H1 (cell line): Measurements from ENCODE around the gene PIK3R6. TPM values are rescaled to one million over a fixed set of nuclear protein-coding genes. Genes with fewer than 3 reads are reported as not detected.

Experiments
- CTCF ChIA-PET: fragments of 300-600 bp; sonication (Branson Sonifier 250); formaldehyde crosslinking; loops from one replicate; lab custom pipeline; 2021; ENCODE audit not compliant: partially characterized antibody; lab: Charles Lee
- POLR2A ChIA-PET: fragments of 300-600 bp; sonication (Branson Sonifier 250); formaldehyde crosslinking; loops from one replicate; lab custom pipeline; 2021; ENCODE audit warnings: inconsistent platforms; ENCODE audit not compliant: partially characterized antibody; lab: Charles Lee
- DNase-seq, 2 experiments: peaks; one replicate each; pipeline versions ENCODE4 v3.0.0 to v3.0.0-alpha.2; 2010 to 2022; ENCODE audit warnings: low spot score in 2 of 2, low read depth in 1 of 2, mixed read lengths in 1 of 2
- FAIRE-seq: peaks from 2 replicates; lab custom pipeline; 2011; peaks lifted over from hg19 to GRCh38; lab: Jason Lieb, UNC
- H2AFZ ChIP-seq: 2 replicates; pipeline ENCODE4 v1.8.1; 2012; ENCODE audit warnings: low read length, inconsistent platforms
- H2AK5ac ChIP-seq: 2 replicates; pipeline ENCODE4 v1.6.1; 2013; ENCODE audit warnings: low read depth, low read length
- H2BK120ac ChIP-seq: replicated peaks from 2 replicates; pipeline ENCODE3; 2013; ENCODE audit warnings: low read depth, low read length, inconsistent platforms
- H2BK12ac ChIP-seq: 2 replicates; pipeline ENCODE4 v1.6.1; 2013; ENCODE audit warnings: low read depth, low read length
- H2BK15ac ChIP-seq: 2 replicates; pipeline ENCODE4 v1.6.1; 2013; ENCODE audit warnings: low read length
- H2BK20ac ChIP-seq: 2 replicates; pipeline ENCODE4 v1.6.1; 2013; ENCODE audit warnings: low read length
- H2BK5ac ChIP-seq: 2 replicates; pipeline ENCODE4 v1.6.1; 2013; ENCODE audit warnings: low read depth, low read length
- H3K14ac ChIP-seq: 2 replicates; pipeline ENCODE4 v1.6.1; 2013; ENCODE audit warnings: inconsistent platforms; ENCODE audit not compliant: insufficient read length
- H3K18ac ChIP-seq: 2 replicates; pipeline ENCODE4 v1.6.1; 2013; ENCODE audit warnings: low read length; ENCODE audit errors: extremely low read depth
- H3K23ac ChIP-seq: 2 replicates; pipeline ENCODE4 v1.6.1; 2013; ENCODE audit warnings: inconsistent platforms; ENCODE audit not compliant: insufficient read length
- H3K23me2 ChIP-seq: 2 replicates; pipeline ENCODE4 v1.6.1; 2013; ENCODE audit warnings: low read depth, low read length
- H3K27ac ChIP-seq: 2 replicates; pipeline ENCODE4 v1.6.1; 2011; ENCODE audit warnings: low read depth, low read length, inconsistent platforms
- H3K27me3 ChIP-seq, 4 experiments: replicated peaks in 1 of 4; 1 replicate in 1 of 4; 2 replicates in 3 of 4; pipeline versions ENCODE4 v1.6.1 to v1.8.1; 2011 to 2013; ENCODE audit warnings: low read length in 3 of 4, mild to moderate bottlenecking in 3 of 4, inconsistent platforms in 2 of 4, mixed read lengths in 2 of 4, moderate library complexity in 1 of 4; ENCODE audit not compliant: control insufficient read depth in 3 of 4, insufficient read depth in 3 of 4; ENCODE audit errors: extremely low read depth in 1 of 4
- H3K36me3 ChIP-seq, 4 experiments: 2 replicates each; pipeline versions ENCODE4 v1.6.1 to v1.8.1; 2011 to 2013; ENCODE audit warnings: mild to moderate bottlenecking in 4 of 4, low read length in 3 of 4, moderate library complexity in 2 of 4, control low read depth in 1 of 4, inconsistent platforms in 1 of 4; ENCODE audit not compliant: insufficient read depth in 4 of 4, control insufficient read depth in 2 of 4
- H3K4ac ChIP-seq: replicated peaks from 2 replicates; pipeline ENCODE3; 2013; ENCODE audit warnings: low read length, low read depth, mixed read lengths, inconsistent platforms; ENCODE audit not compliant: insufficient read length
- H3K4me1 ChIP-seq, 4 experiments: replicated peaks in 1 of 4; 1 replicate in 1 of 4; 2 replicates in 3 of 4; pipeline versions ENCODE4 v1.6.1 to v1.8.1; 2011 to 2013; ENCODE audit warnings: low read length in 3 of 4, inconsistent platforms in 2 of 4, mixed read lengths in 1 of 4; ENCODE audit not compliant: insufficient read depth in 4 of 4, control insufficient read depth in 3 of 4
- H3K4me2 ChIP-seq, 2 experiments: 2 replicates each; pipeline versions ENCODE4 v1.6.1 to v1.8.1; 2011 to 2013; ENCODE audit warnings: low read depth in 2 of 2, low read length in 2 of 2, control low read depth in 1 of 2, inconsistent platforms in 1 of 2, mild to moderate bottlenecking in 1 of 2; ENCODE audit not compliant: insufficient read depth in 1 of 2
- H3K4me3 ChIP-seq, 4 experiments: fragments of 200-600, 300-600 bp in 1 of 4; sonication (generic), shearing (Covaris generic), sonication (Bioruptor Twin) in 1 of 4; 2 replicates each; pipeline versions ENCODE4 v1.5.1 to v1.8.1; 2011 to 2016; ENCODE audit warnings: low read length in 4 of 4, low read depth in 3 of 4, control low read depth in 2 of 4, inconsistent platforms in 2 of 4, mild to moderate bottlenecking in 2 of 4, mixed read lengths in 1 of 4, moderate library complexity in 1 of 4; ENCODE audit not compliant: insufficient read depth in 2 of 4; ENCODE audit errors: extremely low read depth in 1 of 4
- H3K56ac ChIP-seq: replicated peaks from 2 replicates; pipeline ENCODE3; 2013; ENCODE audit warnings: low read depth, mild to moderate bottlenecking, mixed read lengths, low read length, inconsistent platforms; ENCODE audit not compliant: insufficient read length
- H3K79me1 ChIP-seq: 2 replicates; pipeline ENCODE4 v1.6.1; 2013; ENCODE audit warnings: low read depth, low read length, control low read depth
- H3K79me2 ChIP-seq, 2 experiments: 2 replicates each; pipeline versions ENCODE4 v1.6.1 to v1.8.1; 2012 to 2013; ENCODE audit warnings: low read length in 2 of 2, mild to moderate bottlenecking in 2 of 2, inconsistent platforms in 1 of 2; ENCODE audit not compliant: insufficient read depth in 2 of 2, control insufficient read depth in 1 of 2
- H3K9ac ChIP-seq, 4 experiments: replicated peaks in 1 of 4; 1 replicate in 1 of 4; 2 replicates in 3 of 4; pipeline versions ENCODE4 v1.6.1 to v1.8.1; 2011 to 2013; ENCODE audit warnings: low read depth in 3 of 4, low read length in 3 of 4, control low read depth in 2 of 4, mild to moderate bottlenecking in 2 of 4, moderate library complexity in 2 of 4, inconsistent platforms in 1 of 4; ENCODE audit errors: extremely low read depth in 1 of 4
- H3K9me3 ChIP-seq, 2 experiments: 2 replicates each; pipeline versions ENCODE4 v1.6.1 to v1.8.1; 2012 to 2013; ENCODE audit warnings: mild to moderate bottlenecking in 2 of 2, moderate library complexity in 2 of 2, control low read depth in 1 of 2, inconsistent platforms in 1 of 2, low read depth in 1 of 2, low read length in 1 of 2, mixed read lengths in 1 of 2; ENCODE audit not compliant: insufficient read depth in 2 of 2
- H4K20me1 ChIP-seq, 2 experiments: replicated peaks in 1 of 2; 2 replicates each; pipeline versions ENCODE3 to v1.8.1; 2011 to 2013; ENCODE audit warnings: inconsistent platforms in 2 of 2, low read length in 2 of 2, mild to moderate bottlenecking in 1 of 2; ENCODE audit not compliant: insufficient read depth in 2 of 2, control insufficient read depth in 1 of 2
- H4K5ac ChIP-seq: 2 replicates; pipeline ENCODE4 v1.6.1; 2013; ENCODE audit warnings: low read length, low read depth, mixed read lengths, inconsistent platforms; ENCODE audit not compliant: insufficient read length
- H4K8ac ChIP-seq: 2 replicates; pipeline ENCODE4 v1.8.0; 2013; ENCODE audit warnings: mild to moderate bottlenecking, moderate library complexity, low read length, inconsistent platforms; ENCODE audit not compliant: insufficient read depth; ENCODE audit errors: extremely low read depth
- H4K91ac ChIP-seq: replicated peaks from 2 replicates; pipeline ENCODE3; 2013; ENCODE audit warnings: low read length, mixed read lengths, inconsistent platforms; ENCODE audit not compliant: insufficient read length
- CBX8 ChIP-seq: fragments of 300-800, 300-1000 bp; sonication (generic); IDR thresholded peaks from 2 replicates; pipeline ENCODE4 v1.7.1; 2016; ENCODE audit warnings: low read depth, low read length, borderline replicate concordance
- E2F6 ChIP-seq: IDR thresholded peaks from 2 replicates; pipeline ENCODE4 v1.6.1; 2012; ENCODE audit warnings: inconsistent platforms
- EGR1 ChIP-seq: IDR thresholded peaks from 2 replicates; pipeline ENCODE4 v1.6.1; 2011; ENCODE audit warnings: low read depth, low read length, borderline replicate concordance
- EZH2 ChIP-seq: fragments of 200-600 bp; sonication (generic); IDR thresholded peaks from 2 replicates; pipeline ENCODE4 v1.7.1; 2012; ENCODE audit warnings: low read depth, mild to moderate bottlenecking, moderate library complexity, low read length, inconsistent platforms; ENCODE audit not compliant: severe bottlenecking
- KDM1A ChIP-seq: fragments of 200-600, 300-600 bp; sonication (generic); IDR thresholded peaks from 2 replicates; pipeline ENCODE4 v1.7.1; 2016; ENCODE audit warnings: mild to moderate bottlenecking, low read length, borderline replicate concordance
- RAD21 ChIP-seq, 2 experiments: IDR thresholded peaks in 1 of 2; conservative IDR thresholded peaks in 1 of 2; 2 replicates each; pipeline ENCODE4 v1.6.1; 2011; ENCODE audit warnings: low read depth in 2 of 2, low read length in 2 of 2, improper control_type of control experiment in 1 of 2, inconsistent platforms in 1 of 2, mild to moderate bottlenecking in 1 of 2, moderate library complexity in 1 of 2
- SAP30 ChIP-seq: fragments of 300-600 bp; sonication (generic); IDR thresholded peaks from 2 replicates; pipeline ENCODE4 v1.7.1; 2012; ENCODE audit warnings: low read length, moderate library complexity, mild to moderate bottlenecking, inconsistent platforms; ENCODE audit not compliant: insufficient read depth, insufficient replicate concordance
- TAF1 ChIP-seq: IDR thresholded peaks from 2 replicates; pipeline ENCODE4 v1.6.1; 2011; ENCODE audit warnings: mild to moderate bottlenecking, low read depth, low read length
- TEAD4 ChIP-seq: IDR thresholded peaks from 2 replicates; pipeline ENCODE4 v1.6.1; 2012; ENCODE audit warnings: low read depth, low read length, inconsistent platforms, mixed read lengths
- WGBS, 2 experiments: shearing (Covaris generic) in 1 of 2; methylation state at CpG; one replicate each; pipeline versions ENCODE4 v1.1.6 to v1.1.7; 2013 to 2015; ENCODE audit warnings: low lambda C conversion rate in 2 of 2, mixed read lengths in 2 of 2, inconsistent platforms in 1 of 2, low coverage in 1 of 2, missing lambda C conversion rate in 1 of 2; ENCODE audit not compliant: insufficient replicate concordance in 2 of 2, insufficient coverage in 1 of 2, insufficient read length in 1 of 2; ENCODE audit errors: extremely low coverage in 1 of 2, missing lambda C conversion rate in 1 of 2; 5-methylcytosine and 5-hydroxymethylcytosine counted together
- polyA plus RNA-seq, 7 experiments: library from polyadenylated mRNA; depleted of rRNA in 3 of 7; stranded (reverse) in 5 of 7; unstranded in 2 of 7; fragments of >200 nt in 5 of 7; fragments of 200-250 nt in 2 of 7; gene quantifications; 1 replicate in 5 of 7; 2 replicates in 1 of 7; 4 replicates in 1 of 7; pipeline versions ENCODE4 v1.2.1 to v1.2.3, GENCODE V29; 2011 to 2013; ENCODE audit warnings: missing spikeins in 2 of 7, mixed read lengths in 2 of 7
- total RNA-seq: library from RNA; stranded (reverse); fragmentation: NEBNext Ultra II Directional; extraction: Animal tissue kit (Norgen Biotek cat#: 25700); gene quantifications from 2 replicates; pipeline ENCODE4 v1.2.1, GENCODE V29; 2021

Gene PIK3R6
- total and polyA plus RNA-seq, 2 of the 8 experiments (the other 6 are each of a cell fraction or from before 2014, with no cell fraction given), result 0.24 to 1.2 TPM

GRCh38 chr17:8753976-8754440 is 113.5 kb downstream of the PIK3R6 start:
- Histone ChIP-seq H3K23ac (no peak overlapping the region), H3K27me3 (no peaks in the 10 kb centered on the region), H3K14ac (no peak overlapping the region), H3K36me3 (no peaks in the 10 kb centered on the region), H3K56ac (no peak overlapping the region), H3K27ac (no peak overlapping the region), H2BK15ac (no peak overlapping the region), H2AFZ (no peak overlapping the region), H4K5ac (no peak overlapping the region), H3K79me2 (no peaks in the 10 kb centered on the region), H4K20me1 (no peaks in the 10 kb centered on the region), H3K9me3 (no peaks in the 10 kb centered on the region), H3K9ac (no peak overlapping the region), H2BK20ac (no peak overlapping the region), H3K4ac (no peak overlapping the region), H3K4me1 (0 out of 7 replicates have a peak, but pooled peaks cover 0 to 2% (median 0%) of the 10 kb centered on the region in 4 experiments), H4K8ac (no peak overlapping the region), H2BK12ac (no peak overlapping the region), H2BK120ac (no peak overlapping the region), H3K4me3 (no peak overlapping the region), H3K23me2 (no peaks in the 10 kb centered on the region), H2BK5ac (no peak overlapping the region), H3K79me1 (no peaks in the 10 kb centered on the region), H3K18ac (no peak overlapping the region), H3K4me2 (no peak overlapping the region), H4K91ac (no peak overlapping the region), H2AK5ac (no peak overlapping the region)
- peak; percentile 32 for FAIRE-seq
- ChIA-PET CTCF (interaction anchor here (0.6 to 3.3 kb wide), 8 partner anchors 14 to 74 kb away, joined by 3 to 32 read pairs (median 6); no protein-coding TSS in a partner anchor), POLR2A (no interaction called here)
- 50% methylated on average over 1 of the region's 1 CpG; no CpG with 5 or more reads in 1 of the 2 experiments for WGBS, 2 experiments
- no peak for DNase-seq
- no peak for TF ChIP-seq EZH2
- no peak for TF ChIP-seq TEAD4
- TF ChIP-seq E2F6, result no peak
- TF ChIP-seq RAD21 (IDR thresholded peaks at IDR 0.05 in 1 of 2, conservative IDR thresholded peaks at IDR 0.05 in 1 of 2; ENCODE audit: low read depth in 2 of 2, low read length in 2 of 2), result peak; percentile 44 to 57
- TF ChIP-seq TAF1, result no peak
- TF ChIP-seq KDM1A, result no peak
- TF ChIP-seq SAP30, result no peak
- TF ChIP-seq EGR1, result no peak
- TF ChIP-seq CBX8, result no peak
